Spleen (tissue), 11 donors: ENCODE measurements around the gene GARIN6. TPM values are rescaled to one million over a fixed set of nuclear protein-coding genes. Genes with fewer than 3 reads are reported as not detected.

ENCODE experiments used
- DNase-seq: peaks from one replicate; pipeline ENCODE4 v3.0.0-alpha.2; 2020
- H3K27ac ChIP-seq, 8 donors: fragments of 200-600 bp; sonication (generic) in 7 of 8; 1 replicate in 4 of 8; 2 replicates in 4 of 8; pipeline versions ENCODE4 v1.5.0 to v1.8.0; 2016 to 2021; ENCODE audit warnings: inconsistent platforms in 4 of 8, mild to moderate bottlenecking in 4 of 8, moderate library complexity in 1 of 8
- H3K27me3 ChIP-seq, 7 donors: fragments of 200-600 bp; sonication (generic) in 6 of 7; replicated peaks in 1 of 7; 1 replicate in 4 of 7; 2 replicates in 3 of 7; pipeline versions ENCODE4 v1.5.0 to v1.8.0; 2016 to 2021; ENCODE audit warnings: inconsistent platforms in 3 of 7, mild to moderate bottlenecking in 1 of 7
- H3K36me3 ChIP-seq, 6 donors: fragments of 200-600 bp; sonication (generic) in 5 of 6; 1 replicate in 4 of 6; 2 replicates in 2 of 6; pipeline versions ENCODE4 v1.5.0 to v1.8.0; 2016 to 2021; ENCODE audit warnings: inconsistent platforms in 2 of 6
- H3K4me1 ChIP-seq, 6 donors: fragments of 200-600 bp; sonication (generic) in 5 of 6; 1 replicate in 3 of 6; 2 replicates in 3 of 6; pipeline versions ENCODE4 v1.5.0 to v1.8.0; 2016 to 2021; ENCODE audit warnings: inconsistent platforms in 3 of 6
- H3K4me3 ChIP-seq, 8 donors: fragments of 200-600 bp; sonication (generic) in 7 of 8; 1 replicate in 4 of 8; 2 replicates in 4 of 8; pipeline versions ENCODE4 v1.5.0 to v1.8.0; 2016 to 2021; ENCODE audit warnings: inconsistent platforms in 4 of 8, mild to moderate bottlenecking in 4 of 8, moderate library complexity in 2 of 8
- H3K9me3 ChIP-seq, 8 donors: fragments of 200-600 bp; sonication (generic) in 7 of 8; 1 replicate in 4 of 8; 2 replicates in 4 of 8; pipeline versions ENCODE4 v1.5.0 to v1.8.0; 2016 to 2021; ENCODE audit warnings: inconsistent platforms in 4 of 8
- POLR2A ChIP-seq, 3 donors: fragments of 450-650 bp; IDR thresholded peaks; one replicate each; pipeline ENCODE4 v1.5.1; 2017; ENCODE audit warnings: antibody characterized with exemption in 3 of 3, mild to moderate bottlenecking in 1 of 3
- POLR2AphosphoS5 ChIP-seq, 3 donors: sonication (generic); formaldehyde crosslinking; IDR thresholded peaks; one replicate each; pipeline ENCODE4 v1.5.1; 2017; ENCODE audit warnings: antibody characterized with exemption in 3 of 3
- WGBS, 5 donors: extraction: QIAGEN DNeasy Blood & Tissue Kit in 3 of 5; methylation state at CpG; one replicate each; pipeline versions ENCODE4 v1.1.5 to v1.1.7; 2013 to 2018; 5-methylcytosine and 5-hydroxymethylcytosine counted together
- intact Hi-C: fragments of 100-400 bp; cut with DNase I; formaldehyde crosslinking; loops from one replicate; pipeline ENCODE4 v1.15.0; 2023; ENCODE audit warnings: low total_unique reads
- polyA plus RNA-seq, 3 donors: library from polyadenylated mRNA; stranded (reverse); fragments of 200-250 nt; gene quantifications; one replicate each; pipeline ENCODE4 v1.2.1, GENCODE V29; 2013
- total RNA-seq, 7 donors: library from RNA; depleted of rRNA in 3 of 7; stranded (reverse); fragments of >200 nt in 3 of 7; fragmentation: NEBNext Ultra II Directional in 4 of 7; extraction: Animal tissue kit (Norgen Biotek cat#: 25700) in 4 of 7; gene quantifications; one replicate each; pipeline versions ENCODE4 v1.1.0 to v1.2.1, GENCODE V29; 2016 to 2021
- TF ChIP-seq, protein P1 (sequence below), 11 experiments: fragments of 200-600 bp in 7 of 11; fragments of 450-650 bp in 4 of 11; sonication (generic) in 4 of 11; IDR thresholded peaks in 8 of 11; conservative IDR thresholded peaks in 3 of 11; 1 replicate in 7 of 11; 2 replicates in 4 of 11; pipeline versions ENCODE4 v1.4.0 to v1.8.0; 2016 to 2021; ENCODE audit warnings: antibody characterized with exemption in 11 of 11, inconsistent platforms in 4 of 11, mild to moderate bottlenecking in 1 of 11
- donor health status: healthy with polysubstance abuse.
- donor health status: DM: no; HTN: no; CAD: no; lungs with moderate emphysema.
- donor health status: DM: no; HTN: no; CAD: no.
- donor health status: Bipolar disorder and iron deficiency.
- donor health status: healthy.
- donor health status: DM: no; HTN: no; CAD: no.
- donor health status: DM: yes; HTN: yes; CAD: no.

Gene GARIN6
- total and polyA plus RNA-seq, 10 donors, result not detected

DNA sequence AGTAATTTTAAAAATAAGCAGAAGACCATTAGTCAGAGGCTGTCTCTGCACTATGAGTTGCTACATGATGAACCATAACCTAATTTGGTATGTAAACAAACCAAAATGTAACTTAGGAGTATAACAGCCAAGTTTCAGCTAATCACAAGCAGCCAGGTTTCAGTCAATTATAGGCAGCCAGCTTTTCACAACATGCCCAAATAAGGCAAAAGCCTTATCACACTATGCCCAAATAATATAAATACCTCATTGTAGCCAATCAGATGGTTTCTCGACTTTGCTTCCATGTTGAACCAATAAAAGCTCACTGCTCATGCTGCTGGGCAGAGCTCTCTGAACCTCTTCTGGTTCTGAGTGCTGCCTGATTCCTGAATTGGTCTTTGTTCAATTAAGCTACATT lies 38.6 kb downstream of the GARIN6 start:
- no peak for DNase-seq
- no peaks in the 10 kb centered on the region for H3K36me3 ChIP-seq
- WGBS, 5 donors, result 63 to 88% (median 72%) methylated on average over 1 of the region's 1 CpG
- H3K4me1 ChIP-seq, result no peaks in the 10 kb centered on the region
- intact Hi-C loops, result no loop called here
- TF ChIP-seq, protein P1, sequence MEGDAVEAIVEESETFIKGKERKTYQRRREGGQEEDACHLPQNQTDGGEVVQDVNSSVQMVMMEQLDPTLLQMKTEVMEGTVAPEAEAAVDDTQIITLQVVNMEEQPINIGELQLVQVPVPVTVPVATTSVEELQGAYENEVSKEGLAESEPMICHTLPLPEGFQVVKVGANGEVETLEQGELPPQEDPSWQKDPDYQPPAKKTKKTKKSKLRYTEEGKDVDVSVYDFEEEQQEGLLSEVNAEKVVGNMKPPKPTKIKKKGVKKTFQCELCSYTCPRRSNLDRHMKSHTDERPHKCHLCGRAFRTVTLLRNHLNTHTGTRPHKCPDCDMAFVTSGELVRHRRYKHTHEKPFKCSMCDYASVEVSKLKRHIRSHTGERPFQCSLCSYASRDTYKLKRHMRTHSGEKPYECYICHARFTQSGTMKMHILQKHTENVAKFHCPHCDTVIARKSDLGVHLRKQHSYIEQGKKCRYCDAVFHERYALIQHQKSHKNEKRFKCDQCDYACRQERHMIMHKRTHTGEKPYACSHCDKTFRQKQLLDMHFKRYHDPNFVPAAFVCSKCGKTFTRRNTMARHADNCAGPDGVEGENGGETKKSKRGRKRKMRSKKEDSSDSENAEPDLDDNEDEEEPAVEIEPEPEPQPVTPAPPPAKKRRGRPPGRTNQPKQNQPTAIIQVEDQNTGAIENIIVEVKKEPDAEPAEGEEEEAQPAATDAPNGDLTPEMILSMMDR (IDR thresholded peaks at IDR 0.05 in 8 of 11, conservative IDR thresholded peaks at IDR 0.05 in 3 of 11), result no peak
- TF ChIP-seq POLR2AphosphoS5 (IDR thresholded peaks at IDR 0.05) (no peak), POLR2A (IDR thresholded peaks at IDR 0.05) (no peak)
- H3K4me3 ChIP-seq, result no peak overlapping the region
- no peak overlapping the region for H3K27ac ChIP-seq
- H3K9me3 ChIP-seq, result peaks cover 0 to 38% (median 11%) of the 10 kb centered on the region in 8 donors
- H3K27me3 ChIP-seq, result no peaks in the 10 kb centered on the region

DNA sequence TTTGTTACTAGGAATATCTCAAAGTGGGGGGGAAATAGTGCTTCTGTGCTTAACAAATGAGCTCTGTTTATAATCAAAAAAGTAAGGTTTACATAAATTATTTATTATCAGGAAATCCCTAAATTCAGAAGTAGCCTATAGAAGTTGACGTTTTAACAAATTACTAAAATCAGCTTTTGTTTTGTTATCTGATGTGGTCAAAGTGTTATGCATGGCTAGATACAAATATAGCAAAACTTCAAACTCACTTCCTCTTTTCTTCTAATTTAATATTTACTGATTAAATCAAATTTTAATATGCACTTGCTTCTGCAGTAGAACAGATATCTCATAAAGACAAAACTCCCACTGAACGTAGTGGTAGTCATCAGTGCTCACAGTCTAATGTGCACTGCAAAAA lies 47.5 kb downstream of the GARIN6 start:
- H3K36me3 ChIP-seq, result no peaks in the 10 kb centered on the region
- H3K27ac ChIP-seq, result no peak overlapping the region
- DNase-seq, result no peak
- no peak overlapping the region for H3K4me3 ChIP-seq
- intact Hi-C loops, result no loop called here
- TF ChIP-seq POLR2A (IDR thresholded peaks at IDR 0.05), result no peak
- TF ChIP-seq, protein P1 (IDR thresholded peaks at IDR 0.05 in 8 of 11, conservative IDR thresholded peaks at IDR 0.05 in 3 of 11), result no peak
- no peak for TF ChIP-seq POLR2AphosphoS5 (IDR thresholded peaks at IDR 0.05)
- WGBS, 5 donors, result 15 to 25% (median 20%) methylated on average over 2 of the region's 2 CpGs
- H3K9me3 ChIP-seq, result peaks cover 0 to 12% (median 0%) of the 10 kb centered on the region in 8 donors
- H3K4me1 ChIP-seq, result no peaks in the 10 kb centered on the region
- no peaks in the 10 kb centered on the region for H3K27me3 ChIP-seq
